M059J (cell line): ENCODE measurements around the gene VCL. TPM values are rescaled to one million over a fixed set of nuclear protein-coding genes. Genes with fewer than 3 reads are reported as not detected.
A peak's percentile ranks its signal among the peaks of the same experiment; 100 is the strongest.

ENCODE experiments used
- DNase-seq: peaks from one replicate; pipeline ENCODE4 v3.0.0-alpha.2; 2012; ENCODE audit warnings: low read depth
- total RNA-seq: library from RNA; depleted of rRNA; stranded (reverse); fragments of >200 nt; shearing (Covaris generic); gene quantifications from 2 replicates; pipeline ENCODE4 v1.2.3, GENCODE V29; 2014

The VCL gene
- total RNA-seq, 1 experiment from 2014 or later = 159 TPM

- no peak for DNase-seq
Observed at GRCh38 chr10:74075906-74076305, 78.0 kb downstream of the VCL start.

- DNase-seq = no peak
Observed at GRCh38 chr10:74076961-74077360, 79.0 kb downstream of the VCL start.

- DNase-seq = no peak
Observed at GRCh38 chr10:74077416-74077815, 79.5 kb downstream of the VCL start.

GRCh38 chr10:74078037-74078436 lies 80.1 kb downstream of the VCL start:
- peak; percentile 83 for DNase-seq

GRCh38 chr10:74079028-74079935 lies 81.4 kb downstream of the VCL start:
- DNase-seq = peak; percentile 31

GRCh38 chr10:74079936-74080590 lies 82.1 kb downstream of the VCL start:
- DNase-seq = peak; percentile 66

GRCh38 chr10:74081192-74081803 lies 83.4 kb downstream of the VCL start:
- peak; percentile 65 for DNase-seq

DNA sequence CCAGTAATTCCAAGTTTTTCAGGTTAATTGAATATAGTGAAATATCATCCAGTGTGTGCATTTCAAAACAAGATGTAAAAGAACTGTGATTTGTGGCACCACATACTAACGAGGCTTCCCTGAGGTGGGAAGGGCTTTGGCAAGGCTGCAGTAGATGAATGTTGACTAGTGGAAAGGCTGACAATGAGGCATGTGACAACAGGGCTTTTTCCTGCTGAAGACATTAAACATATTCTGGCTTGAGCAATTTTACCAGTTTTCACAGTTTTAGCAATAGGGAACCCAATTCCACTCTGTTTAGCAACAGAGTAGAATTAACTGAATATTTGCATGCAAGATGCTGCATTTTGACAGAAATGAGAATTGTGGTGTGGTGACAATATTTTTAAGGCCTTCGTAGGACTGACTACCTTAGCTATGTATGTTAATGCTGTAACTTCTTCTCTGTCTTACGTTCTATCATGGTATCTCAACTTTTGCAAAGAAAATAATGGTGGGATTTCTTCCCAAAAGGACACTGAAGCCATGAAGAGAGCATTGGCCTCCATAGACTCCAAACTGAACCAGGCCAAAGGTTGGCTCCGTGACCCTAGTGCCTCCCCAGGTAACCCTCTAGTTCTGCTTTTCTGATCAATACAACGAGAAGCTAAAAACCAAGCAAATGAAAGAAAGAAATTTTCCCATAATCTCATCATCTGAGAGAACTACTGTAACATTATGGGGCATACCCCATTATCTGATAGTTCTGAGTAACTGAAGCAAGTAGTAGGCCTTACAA lies 84.2 kb downstream of the VCL start:
- DNase-seq = no peak

DNA sequence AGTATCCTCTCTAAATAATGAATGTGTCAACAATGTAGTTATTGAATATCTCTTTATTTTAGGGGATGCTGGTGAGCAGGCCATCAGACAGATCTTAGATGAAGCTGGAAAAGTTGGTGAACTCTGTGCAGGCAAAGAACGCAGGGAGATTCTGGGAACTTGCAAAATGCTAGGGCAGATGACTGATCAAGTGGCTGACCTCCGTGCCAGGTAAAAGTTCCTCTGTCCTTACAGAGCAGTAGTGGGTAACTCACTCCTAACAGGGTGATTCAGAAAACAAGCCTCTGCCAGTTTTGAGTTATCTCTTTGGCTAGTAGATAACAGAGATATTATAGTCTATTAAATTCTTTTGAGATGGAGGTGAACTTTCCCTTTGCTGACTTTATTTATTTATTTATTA lies 85.4 kb downstream of the VCL start:
- no peak for DNase-seq

DNA sequence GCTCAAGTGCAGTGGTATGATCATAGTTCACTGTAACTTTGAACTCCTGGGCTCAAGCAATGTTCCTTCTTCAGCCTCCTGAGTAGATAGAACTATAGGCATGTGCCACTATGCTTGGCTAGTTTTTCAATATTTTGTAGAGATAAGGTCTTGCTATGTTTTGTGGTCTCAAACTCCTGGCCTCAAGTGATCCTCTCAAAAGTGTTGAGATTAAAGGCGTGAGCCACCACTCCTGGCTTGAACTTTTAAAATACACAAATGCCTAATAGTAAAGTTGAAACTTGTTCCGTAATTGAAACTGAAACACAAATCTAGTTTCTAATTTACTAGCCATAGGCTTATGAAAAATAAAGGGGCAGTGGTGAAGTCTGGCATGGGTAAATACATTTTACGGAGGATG lies 87.0 kb downstream of the VCL start:
- DNase-seq = no peak

- DNase-seq = no peak
Observed at GRCh38 chr10:74086317-74086716, 88.4 kb downstream of the VCL start.

DNA sequence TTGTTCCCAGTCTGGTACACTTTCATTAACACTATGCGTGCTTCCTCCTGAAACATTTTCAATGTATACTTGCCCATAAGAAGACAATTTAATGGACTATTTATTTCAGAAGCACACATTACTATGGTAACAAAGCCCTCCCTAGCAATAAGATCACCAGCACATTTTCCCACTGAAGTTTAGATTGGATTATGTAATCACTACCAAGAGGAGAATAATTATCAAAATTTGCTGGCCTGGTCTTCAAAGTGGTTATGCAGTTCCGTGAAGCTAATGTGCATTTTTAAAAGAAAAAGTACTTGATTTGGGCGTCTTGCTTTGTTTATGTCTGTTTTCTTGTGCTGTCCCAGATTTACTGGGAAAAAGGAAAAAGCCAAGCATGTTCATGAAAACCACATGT lies 90.8 kb downstream of the VCL start:
- no peak for DNase-seq

DNA sequence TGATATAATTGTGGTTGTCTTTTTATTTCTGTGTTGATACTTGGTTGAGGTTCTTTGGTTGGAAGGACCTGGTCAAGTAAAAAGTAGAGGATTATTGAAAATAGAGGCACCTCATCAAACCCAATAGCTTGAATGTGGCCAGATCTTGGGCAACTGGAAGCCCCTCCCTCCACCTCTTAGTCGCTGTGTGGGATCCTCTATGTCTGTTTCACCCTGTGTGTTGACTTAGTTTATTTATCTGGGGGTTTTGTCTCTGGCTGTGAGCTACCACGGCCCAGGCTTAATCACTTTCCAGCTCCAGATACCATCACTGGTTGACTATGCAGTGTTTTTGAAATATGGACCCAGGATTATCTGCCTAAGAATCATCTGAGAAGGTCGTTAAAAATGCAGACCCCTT lies 94.5 kb downstream of the VCL start:
- DNase-seq = no peak

GRCh38 chr10:74093530-74094164 lies 95.7 kb downstream of the VCL start:
- DNase-seq = no peak

DNA sequence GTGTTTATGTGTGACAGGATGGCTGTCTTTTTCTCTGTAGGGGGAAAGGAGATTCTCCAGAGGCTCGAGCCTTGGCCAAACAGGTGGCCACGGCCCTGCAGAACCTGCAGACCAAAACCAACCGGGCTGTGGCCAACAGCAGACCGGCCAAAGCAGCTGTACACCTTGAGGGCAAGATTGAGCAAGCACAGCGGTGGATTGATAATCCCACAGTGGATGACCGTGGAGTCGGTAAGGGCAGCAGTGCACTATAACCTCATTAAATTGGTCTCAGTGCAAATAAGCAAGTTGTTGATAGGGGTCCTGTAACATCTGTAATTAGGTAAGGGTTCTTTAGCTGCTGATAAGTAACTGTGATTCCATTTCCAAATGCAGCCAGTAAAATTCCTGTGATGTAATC lies 96.3 kb downstream of the VCL start:
- no peak for DNase-seq

- no peak for DNase-seq
Observed at GRCh38 chr10:74096777-74097176, 98.9 kb downstream of the VCL start.

DNA sequence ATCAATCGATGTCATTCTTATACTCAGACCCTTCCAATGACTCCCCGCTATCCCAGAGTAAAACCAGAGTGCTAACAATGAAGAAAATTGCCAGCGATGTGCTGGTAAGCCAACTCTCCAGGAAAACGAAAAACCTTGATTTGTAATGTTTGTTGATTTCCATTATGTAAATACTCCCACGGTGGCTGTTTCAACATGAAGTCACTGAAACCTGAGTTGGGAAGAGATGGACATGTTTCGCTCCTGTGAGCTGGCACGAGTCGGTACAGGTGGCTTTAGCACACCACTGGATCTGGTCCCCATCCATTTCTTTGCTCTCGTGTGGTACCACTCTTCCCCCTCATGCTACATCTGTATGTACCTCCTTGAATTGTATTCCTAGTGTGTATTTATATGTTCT lies 99.9 kb downstream of the VCL start:
- DNase-seq = no peak

DNA sequence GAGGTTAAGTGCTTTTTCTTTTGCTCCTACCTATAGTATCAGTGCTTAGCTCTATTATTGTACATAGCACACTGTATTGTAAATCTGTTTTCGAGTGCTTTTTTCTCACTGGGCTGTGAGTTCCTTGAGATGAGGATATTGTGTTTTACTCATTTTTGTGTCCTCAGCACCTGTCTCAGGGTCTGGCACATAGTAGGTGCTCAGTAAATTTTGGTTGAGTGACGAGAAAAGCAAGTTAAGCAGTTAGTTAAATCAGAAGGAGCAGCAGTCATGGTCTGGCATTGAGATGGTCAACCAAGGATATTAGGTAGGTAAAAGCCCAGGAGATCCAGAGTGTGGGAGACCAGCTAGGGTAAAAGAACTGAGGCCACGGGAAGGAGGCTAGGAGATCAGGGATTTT lies 101.5 kb downstream of the VCL start:
- DNase-seq = no peak

DNA sequence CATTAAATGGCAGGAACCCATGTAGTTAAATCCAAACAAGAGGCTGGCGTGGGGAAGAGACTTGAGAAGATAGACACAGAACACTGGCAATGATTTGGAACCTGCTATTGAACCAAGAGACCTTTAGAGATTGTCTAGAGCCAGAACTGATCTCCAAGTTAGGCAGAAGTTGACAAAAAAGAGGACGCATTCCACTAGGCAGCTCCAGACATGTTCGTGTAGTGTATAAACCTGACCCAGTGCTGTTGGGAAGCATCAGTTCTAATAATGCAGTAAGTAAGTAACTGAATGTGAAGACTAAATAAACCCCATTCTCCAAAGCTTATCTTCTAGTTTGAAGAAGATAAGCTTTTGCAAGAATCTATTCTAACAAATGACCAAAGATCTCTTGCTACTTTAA lies 101.9 kb downstream of the VCL start:
- no peak for DNase-seq

DNA sequence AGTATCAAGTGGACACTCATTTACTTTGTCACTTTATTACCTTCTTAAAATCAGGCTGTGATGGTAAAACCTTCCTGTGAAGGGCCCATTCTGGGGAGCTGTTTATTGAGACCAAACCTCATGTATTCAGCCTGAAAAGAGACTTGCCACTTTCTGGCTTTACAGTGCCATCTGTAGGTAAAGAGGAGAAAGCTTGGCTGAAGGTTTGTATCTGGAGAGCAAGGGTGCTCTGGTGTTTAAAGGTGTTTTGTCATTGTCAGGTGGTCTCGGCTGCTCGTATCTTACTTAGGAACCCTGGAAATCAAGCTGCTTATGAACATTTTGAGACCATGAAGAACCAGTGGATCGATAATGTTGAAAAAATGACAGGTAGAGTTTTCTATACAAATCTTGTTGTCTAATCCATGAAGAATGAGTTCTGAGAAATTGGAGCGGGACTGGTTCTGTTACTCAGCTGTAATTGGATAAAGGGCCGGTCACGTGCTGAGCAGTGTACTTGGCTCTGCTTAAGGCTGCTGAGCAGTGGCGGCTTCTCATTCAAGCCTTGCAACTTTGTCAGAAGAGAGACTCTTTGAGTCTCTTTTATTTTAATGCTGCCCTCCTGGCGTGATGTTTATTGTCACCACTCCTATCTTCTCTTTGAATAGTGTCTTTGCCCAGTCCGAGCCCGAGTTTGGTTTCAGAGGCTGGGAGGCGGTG lies 105.8 kb downstream of the VCL start:
- peak; percentile 32 for DNase-seq

GRCh38 chr10:74104480-74104879 lies 106.6 kb downstream of the VCL start:
- no peak for DNase-seq
